GM23338 (cell line): ENCODE data around the gene NFKBIB. TPM values are rescaled to one million over a fixed set of nuclear protein-coding genes. Genes with fewer than 3 reads are reported as not detected.
"Not testable (repeated sequence)": the region's sequence is repeated elsewhere in the genome, so short reads cannot be mapped to it uniquely, and the experiment has no call there.

Source experiments
- ATAC-seq: fragments of 200-7000 bp; cut with Tn5 transposase; 3 replicates; pipeline ENCODE4 v1.9.1; 2020
- DNase-seq: peaks from one replicate; pipeline ENCODE4 v3.0.0-alpha.2; 2015; ENCODE audit warnings: low spot score
- H2AFZ ChIP-seq: fragments of 200-600 bp; sonication (generic); 2 replicates; pipeline ENCODE4 v1.8.0; 2016; ENCODE audit warnings: antibody characterized with exemption, mild to moderate bottlenecking, moderate library complexity
- H3F3A ChIP-seq: fragments of 200-600 bp; sonication (generic); replicated peaks from 2 replicates; pipeline ENCODE4 v1.8.0; 2017; ENCODE audit warnings: antibody characterized with exemption, mixed run types, low read depth
- H3K27ac ChIP-seq: fragments of 200-600 bp; sonication (generic); 2 replicates; pipeline ENCODE4 v1.6.1; 2016; ENCODE audit warnings: low read depth
- H3K27me3 ChIP-seq: fragments of 200-600 bp; sonication (generic); 2 replicates; pipeline ENCODE4 v1.8.0; 2016; ENCODE audit warnings: mild to moderate bottlenecking, mixed run types, moderate library complexity; ENCODE audit not compliant: insufficient read depth
- H3K36me3 ChIP-seq: fragments of 200-600 bp; sonication (generic); 2 replicates; pipeline ENCODE4 v1.8.0; 2016; ENCODE audit warnings: mild to moderate bottlenecking; ENCODE audit not compliant: insufficient read depth
- H3K4me1 ChIP-seq: fragments of 200-600 bp; sonication (generic); 2 replicates; pipeline ENCODE4 v1.8.0; 2016; ENCODE audit warnings: mild to moderate bottlenecking, moderate library complexity; ENCODE audit not compliant: insufficient read depth
- H3K4me2 ChIP-seq: fragments of 200-600 bp; sonication (generic); 2 replicates; pipeline ENCODE4 v1.7.1; 2017; ENCODE audit warnings: mixed run types
- H3K4me3 ChIP-seq: fragments of 200-600 bp; sonication (generic); 2 replicates; pipeline ENCODE4 v1.6.1; 2016; ENCODE audit warnings: mixed run types
- H3K79me2 ChIP-seq: fragments of 200-600 bp; sonication (generic); replicated peaks from 2 replicates; pipeline ENCODE4 v1.8.0; 2017; ENCODE audit warnings: mild to moderate bottlenecking; ENCODE audit not compliant: insufficient read depth
- H3K9me2 ChIP-seq: fragments of 200-600 bp; sonication (generic); 2 replicates; pipeline ENCODE4 v1.8.0; 2017; ENCODE audit not compliant: insufficient read depth
- H4K20me1 ChIP-seq: fragments of 200-600 bp; sonication (generic); replicated peaks from 2 replicates; pipeline ENCODE4 v1.8.0; 2017; ENCODE audit warnings: mild to moderate bottlenecking; ENCODE audit not compliant: insufficient read depth
- H3K27ac Mint-ChIP-seq: 2 replicates; pipeline ENCODE4 v1.8.0; 2020; ENCODE audit warnings: inconsistent platforms, mild to moderate bottlenecking, moderate library complexity, mixed read lengths
- H3K27me3 Mint-ChIP-seq: 3 replicates; pipeline ENCODE4 v1.8.0; 2022; ENCODE audit warnings: low read depth, mild to moderate bottlenecking, moderate library complexity, mixed read lengths, inconsistent platforms; ENCODE audit not compliant: insufficient read depth, poor library complexity
- H3K36me3 Mint-ChIP-seq: 3 replicates; pipeline ENCODE4 v1.8.0; 2021; ENCODE audit warnings: low read depth, mild to moderate bottlenecking, inconsistent platforms, moderate library complexity, mixed read lengths
- H3K4me1 Mint-ChIP-seq: 3 replicates; pipeline ENCODE4 v1.8.0; 2020; ENCODE audit warnings: mild to moderate bottlenecking, inconsistent platforms, mixed read lengths
- H3K4me3 Mint-ChIP-seq: 3 replicates; pipeline ENCODE4 v1.8.0; 2021; ENCODE audit warnings: moderate library complexity, mild to moderate bottlenecking, inconsistent platforms, mixed read lengths
- H3K9me3 Mint-ChIP-seq: 3 replicates; pipeline ENCODE4 v1.8.0; 2020; ENCODE audit warnings: moderate library complexity, mild to moderate bottlenecking, inconsistent platforms, mixed read lengths
- CREB1 ChIP-seq: fragments of 250-450 bp; sonication (Bioruptor Pico); IDR thresholded peaks from 2 replicates; pipeline ENCODE4 v1.5.0; 2020; ENCODE audit warnings: low read depth, mild to moderate bottlenecking, moderate library complexity
- EZH2 ChIP-seq: fragments of 200-600 bp; sonication (generic); IDR thresholded peaks from one replicate; pipeline ENCODE4 v1.8.0; 2017; ENCODE audit warnings: antibody characterized with exemption, mild to moderate bottlenecking, low read depth; ENCODE audit not compliant: unreplicated experiment
- EZH2phosphoT487 ChIP-seq: fragments of 200-600 bp; sonication (generic); IDR thresholded peaks from one replicate; pipeline ENCODE4 v1.8.1; 2018; ENCODE audit warnings: antibody characterized with exemption; ENCODE audit not compliant: unreplicated experiment
- JUNB ChIP-seq: IDR thresholded peaks from one replicate; pipeline ENCODE4 v1.6.1; 2016; ENCODE audit warnings: antibody characterized with exemption; ENCODE audit not compliant: unreplicated experiment
- NANOG ChIP-seq: IDR thresholded peaks from 2 replicates; pipeline ENCODE4 v1.6.1; 2016; ENCODE audit warnings: antibody characterized with exemption, borderline replicate concordance
- POLR2AphosphoS5 ChIP-seq: IDR thresholded peaks from 2 replicates; pipeline ENCODE4 v1.6.1; 2016; ENCODE audit warnings: antibody characterized with exemption, low read depth
- STAT1 ChIP-seq: IDR thresholded peaks from one replicate; pipeline ENCODE4 v1.6.1; 2016; ENCODE audit warnings: antibody characterized with exemption; ENCODE audit not compliant: unreplicated experiment
- ZNF114 ChIP-seq: fragments of 250-450 bp; sonication (Bioruptor Pico); IDR thresholded peaks from 2 replicates; pipeline ENCODE4 v1.5.0; 2020; ENCODE audit warnings: mild to moderate bottlenecking, moderate library complexity
- ZNF331 ChIP-seq: fragments of 250-450 bp; sonication (Bioruptor Pico); IDR thresholded peaks from 2 replicates; pipeline ENCODE4 v1.5.0; 2020; ENCODE audit warnings: low read depth, mild to moderate bottlenecking, moderate library complexity
- polyA plus RNA-seq: library from polyadenylated mRNA; unstranded; fragments of >200 nt; fragmentation: Nextera tagmentation; extraction: Ambion mirVana; gene quantifications from 2 replicates; pipeline ENCODE4 v1.2.1, GENCODE V29; 2016
- total RNA-seq: library from RNA; depleted of rRNA; stranded (reverse); fragments of >200 nt; shearing (Covaris generic); gene quantifications from 2 replicates; pipeline ENCODE4 v1.2.3, GENCODE V29; 2014
- TF ChIP-seq, protein P1 (sequence below): fragments of 250-450 bp; sonication (Bioruptor Pico); IDR thresholded peaks from 2 replicates; pipeline ENCODE4 v1.5.0; 2020; ENCODE audit warnings: mild to moderate bottlenecking, moderate library complexity
- TF ChIP-seq, protein P2 (sequence below): IDR thresholded peaks from 2 replicates; pipeline ENCODE4 v1.6.1; 2016; ENCODE audit warnings: antibody characterized with exemption

NFKBIB gene
- total and polyA plus RNA-seq, 2 experiments from 2014 or later = 39.5 to 39.6 TPM

GRCh38 chr19:38883286-38883685, 16.5 kb upstream of the NFKBIB start:
- no peak for DNase-seq
- Histone ChIP-seq H3K79me2 (no peaks in the 10 kb centered on the region), H3K4me1 (peaks cover 5% of the 10 kb centered on the region), H3F3A (no peaks in the 10 kb centered on the region), H2AFZ (no peak overlapping the region), H3K27ac (no peak overlapping the region), H3K9me2 (no peaks in the 10 kb centered on the region), H4K20me1 (no peaks in the 10 kb centered on the region), H3K4me2 (no peak overlapping the region), H3K36me3 (no peaks in the 10 kb centered on the region), H3K4me3 (no peak overlapping the region), H3K27me3 (peaks cover 3% of the 10 kb centered on the region; the same call in 1 of the 2 replicates)
- Mint-ChIP-seq H3K9me3 (no peaks in the 10 kb centered on the region), H3K4me1 (peaks cover 14% of the 10 kb centered on the region), H3K27me3 (peaks cover 4% of the 10 kb centered on the region), H3K36me3 (no peaks in the 10 kb centered on the region; the same call in 2 of the 3 replicates), H3K4me3 (no peak overlapping the region), H3K27ac (no peak overlapping the region)
- ATAC-seq = no peak
- TF ChIP-seq, protein P1, sequence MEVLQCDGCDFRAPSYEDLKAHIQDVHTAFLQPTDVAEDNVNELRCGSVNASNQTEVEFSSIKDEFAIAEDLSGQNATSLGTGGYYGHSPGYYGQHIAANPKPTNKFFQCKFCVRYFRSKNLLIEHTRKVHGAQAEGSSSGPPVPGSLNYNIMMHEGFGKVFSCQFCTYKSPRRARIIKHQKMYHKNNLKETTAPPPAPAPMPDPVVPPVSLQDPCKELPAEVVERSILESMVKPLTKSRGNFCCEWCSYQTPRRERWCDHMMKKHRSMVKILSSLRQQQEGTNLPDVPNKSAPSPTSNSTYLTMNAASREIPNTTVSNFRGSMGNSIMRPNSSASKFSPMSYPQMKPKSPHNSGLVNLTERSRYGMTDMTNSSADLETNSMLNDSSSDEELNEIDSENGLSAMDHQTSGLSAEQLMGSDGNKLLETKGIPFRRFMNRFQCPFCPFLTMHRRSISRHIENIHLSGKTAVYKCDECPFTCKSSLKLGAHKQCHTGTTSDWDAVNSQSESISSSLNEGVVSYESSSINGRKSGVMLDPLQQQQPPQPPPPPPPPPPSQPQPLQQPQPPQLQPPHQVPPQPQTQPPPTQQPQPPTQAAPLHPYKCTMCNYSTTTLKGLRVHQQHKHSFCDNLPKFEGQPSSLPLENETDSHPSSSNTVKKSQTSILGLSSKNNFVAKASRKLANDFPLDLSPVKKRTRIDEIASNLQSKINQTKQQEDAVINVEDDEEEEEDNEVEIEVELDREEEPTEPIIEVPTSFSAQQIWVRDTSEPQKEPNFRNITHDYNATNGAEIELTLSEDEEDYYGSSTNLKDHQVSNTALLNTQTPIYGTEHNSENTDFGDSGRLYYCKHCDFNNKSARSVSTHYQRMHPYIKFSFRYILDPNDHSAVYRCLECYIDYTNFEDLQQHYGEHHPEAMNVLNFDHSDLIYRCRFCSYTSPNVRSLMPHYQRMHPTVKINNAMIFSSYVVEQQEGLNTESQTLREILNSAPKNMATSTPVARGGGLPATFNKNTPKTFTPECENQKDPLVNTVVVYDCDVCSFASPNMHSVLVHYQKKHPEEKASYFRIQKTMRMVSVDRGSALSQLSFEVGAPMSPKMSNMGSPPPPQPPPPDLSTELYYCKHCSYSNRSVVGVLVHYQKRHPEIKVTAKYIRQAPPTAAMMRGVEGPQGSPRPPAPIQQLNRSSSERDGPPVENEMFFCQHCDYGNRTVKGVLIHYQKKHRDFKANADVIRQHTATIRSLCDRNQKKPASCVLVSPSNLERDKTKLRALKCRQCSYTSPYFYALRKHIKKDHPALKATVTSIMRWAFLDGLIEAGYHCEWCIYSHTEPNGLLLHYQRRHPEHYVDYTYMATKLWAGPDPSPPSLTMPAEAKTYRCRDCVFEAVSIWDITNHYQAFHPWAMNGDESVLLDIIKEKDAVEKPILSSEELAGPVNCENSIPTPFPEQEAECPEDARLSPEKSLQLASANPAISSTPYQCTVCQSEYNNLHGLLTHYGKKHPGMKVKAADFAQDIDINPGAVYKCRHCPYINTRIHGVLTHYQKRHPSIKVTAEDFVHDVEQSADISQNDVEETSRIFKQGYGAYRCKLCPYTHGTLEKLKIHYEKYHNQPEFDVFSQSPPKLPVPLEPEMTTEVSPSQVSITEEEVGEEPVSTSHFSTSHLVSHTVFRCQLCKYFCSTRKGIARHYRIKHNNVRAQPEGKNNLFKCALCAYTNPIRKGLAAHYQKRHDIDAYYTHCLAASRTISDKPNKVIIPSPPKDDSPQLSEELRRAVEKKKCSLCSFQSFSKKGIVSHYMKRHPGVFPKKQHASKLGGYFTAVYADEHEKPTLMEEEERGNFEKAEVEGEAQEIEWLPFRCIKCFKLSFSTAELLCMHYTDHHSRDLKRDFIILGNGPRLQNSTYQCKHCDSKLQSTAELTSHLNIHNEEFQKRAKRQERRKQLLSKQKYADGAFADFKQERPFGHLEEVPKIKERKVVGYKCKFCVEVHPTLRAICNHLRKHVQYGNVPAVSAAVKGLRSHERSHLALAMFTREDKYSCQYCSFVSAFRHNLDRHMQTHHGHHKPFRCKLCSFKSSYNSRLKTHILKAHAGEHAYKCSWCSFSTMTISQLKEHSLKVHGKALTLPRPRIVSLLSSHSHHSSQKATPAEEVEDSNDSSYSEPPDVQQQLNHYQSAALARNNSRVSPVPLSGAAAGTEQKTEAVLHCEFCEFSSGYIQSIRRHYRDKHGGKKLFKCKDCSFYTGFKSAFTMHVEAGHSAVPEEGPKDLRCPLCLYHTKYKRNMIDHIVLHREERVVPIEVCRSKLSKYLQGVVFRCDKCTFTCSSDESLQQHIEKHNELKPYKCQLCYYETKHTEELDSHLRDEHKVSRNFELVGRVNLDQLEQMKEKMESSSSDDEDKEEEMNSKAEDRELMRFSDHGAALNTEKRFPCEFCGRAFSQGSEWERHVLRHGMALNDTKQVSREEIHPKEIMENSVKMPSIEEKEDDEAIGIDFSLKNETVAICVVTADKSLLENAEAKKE (CRISPR knock-in tag) = no peak
- no peak for TF ChIP-seq STAT1
- no peak for TF ChIP-seq CREB1 (CRISPR knock-in tag)
- TF ChIP-seq EZH2phosphoT487 = no peak
- TF ChIP-seq POLR2AphosphoS5 = no peak
- no peak for TF ChIP-seq JUNB
- no peak for TF ChIP-seq EZH2
- TF ChIP-seq ZNF114 = no peak
- no peak for TF ChIP-seq NANOG
- TF ChIP-seq ZNF331 (CRISPR knock-in tag) = no peak
- TF ChIP-seq, protein P2, sequence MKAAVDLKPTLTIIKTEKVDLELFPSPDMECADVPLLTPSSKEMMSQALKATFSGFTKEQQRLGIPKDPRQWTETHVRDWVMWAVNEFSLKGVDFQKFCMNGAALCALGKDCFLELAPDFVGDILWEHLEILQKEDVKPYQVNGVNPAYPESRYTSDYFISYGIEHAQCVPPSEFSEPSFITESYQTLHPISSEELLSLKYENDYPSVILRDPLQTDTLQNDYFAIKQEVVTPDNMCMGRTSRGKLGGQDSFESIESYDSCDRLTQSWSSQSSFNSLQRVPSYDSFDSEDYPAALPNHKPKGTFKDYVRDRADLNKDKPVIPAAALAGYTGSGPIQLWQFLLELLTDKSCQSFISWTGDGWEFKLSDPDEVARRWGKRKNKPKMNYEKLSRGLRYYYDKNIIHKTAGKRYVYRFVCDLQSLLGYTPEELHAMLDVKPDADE = no peak

DNA sequence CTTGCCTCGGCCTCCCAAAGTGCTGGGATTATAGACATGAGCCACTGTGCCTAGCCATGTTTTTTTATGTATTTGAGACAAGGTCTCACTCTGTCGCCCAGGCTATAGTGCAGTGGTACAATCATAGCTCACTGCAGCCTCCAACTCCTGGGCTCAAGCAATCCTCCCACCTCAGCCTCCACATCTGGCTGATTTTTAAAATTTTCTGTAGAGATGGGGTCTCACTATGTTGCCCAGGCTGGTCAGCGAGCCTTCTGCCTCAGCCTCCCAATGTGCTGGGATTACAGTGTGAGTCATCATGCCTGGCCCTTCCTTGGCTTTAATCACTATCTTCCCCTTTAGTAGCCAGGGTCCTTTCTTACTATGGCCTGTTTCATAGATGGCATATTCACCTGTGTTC, 15.1 kb upstream of the NFKBIB start:
- H3K4me1 Mint-ChIP-seq, H3K27ac ChIP-seq, H3K4me3 ChIP-seq, H3K36me3 ChIP-seq, H3K4me3 Mint-ChIP-seq, H3K27me3 Mint-ChIP-seq, H3K4me2 ChIP-seq, H3K36me3 Mint-ChIP-seq, H4K20me1 ChIP-seq, H3K79me2 ChIP-seq, H3K27ac Mint-ChIP-seq, H2AFZ ChIP-seq, H3F3A ChIP-seq, DNase-seq, H3K9me3 Mint-ChIP-seq, H3K27me3 ChIP-seq, H3K4me1 ChIP-seq, H3K9me2 ChIP-seq, ATAC-seq: not testable (repeated sequence)
